ENCODE data around the gene PVALEF. TPM values are rescaled to one million over a fixed set of nuclear protein-coding genes. Genes with fewer than 3 reads are reported as not detected.
A peak's percentile ranks its signal among the peaks of the same experiment; 100 is the strongest.

Gene PVALEF
- total and polyA plus RNA-seq, 2 of the 13 experiments (the other 11 are each of a cell fraction or from before 2014, with no cell fraction given): 0.18 TPM

DNA sequence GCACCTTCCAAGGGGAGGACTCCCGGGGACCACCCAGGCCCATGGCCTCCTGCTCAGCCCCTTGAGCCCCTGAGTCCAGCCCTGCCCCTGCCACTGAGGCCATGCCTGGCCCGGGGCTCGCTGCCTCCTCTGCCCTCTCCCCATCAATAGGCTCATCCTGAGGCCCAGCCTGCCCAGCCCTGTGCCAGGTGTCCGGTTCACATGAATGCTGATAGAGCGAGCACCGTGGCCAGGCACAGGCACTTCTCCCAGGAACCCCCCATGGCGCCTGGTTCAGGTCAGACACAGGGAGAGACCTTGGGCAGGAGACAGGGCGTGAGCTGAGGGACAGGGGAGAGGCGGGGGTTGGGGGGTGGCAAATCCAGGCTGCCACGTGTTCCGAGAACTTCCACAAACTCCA, 2.8 kb upstream of the PVALEF start:
- H2AFZ ChIP-seq (ENCODE audit: low read length): no peak overlapping the region
- no peaks in the 10 kb centered on the region for H4K20me1 ChIP-seq (ENCODE audit: insufficient read depth, low read length)

DNA sequence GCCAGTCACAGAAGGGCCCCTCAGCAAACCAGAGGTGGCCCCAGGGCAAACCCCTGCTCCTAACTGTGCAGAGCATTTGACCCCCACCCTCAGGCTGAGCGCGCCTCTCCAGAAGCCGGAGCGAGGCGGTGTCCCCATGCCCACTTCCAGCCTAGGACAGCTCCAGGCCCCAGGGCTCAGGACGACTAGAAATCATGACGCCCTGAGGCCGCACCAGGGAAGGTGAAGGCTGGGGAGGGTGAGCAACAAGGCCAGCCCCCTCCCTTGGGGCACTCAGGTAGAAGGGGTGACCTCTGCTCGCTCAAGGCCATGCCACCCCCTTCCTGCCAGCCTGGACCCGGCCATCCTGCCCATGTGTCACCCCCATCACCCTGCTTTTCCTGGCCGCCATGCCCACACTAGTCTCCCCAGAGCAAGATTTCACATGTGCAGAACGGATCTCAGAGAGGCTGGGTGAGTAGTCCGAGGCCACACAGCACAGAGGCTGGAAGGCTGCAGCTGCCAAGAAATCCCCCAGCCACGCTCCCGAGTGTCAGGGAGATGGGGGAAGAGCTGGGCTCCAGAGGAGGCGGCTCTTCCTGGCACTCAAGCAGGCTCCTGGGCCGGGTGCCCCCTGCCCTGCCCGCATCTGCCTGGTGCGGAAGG, 2.1 kb upstream of the PVALEF start:
- CTCF ChIA-PET (ENCODE audit: low intra/inter-chr PET ratio, low total read pairs): no interaction called here

More for the DNA sequence above, 2.8 kb upstream of the PVALEF start:
- no peak for ATAC-seq
- no peaks in the 10 kb centered on the region for H3K9me3 ChIP-seq (ENCODE audit: low read length)
- TF ChIP-seq, protein P1, sequence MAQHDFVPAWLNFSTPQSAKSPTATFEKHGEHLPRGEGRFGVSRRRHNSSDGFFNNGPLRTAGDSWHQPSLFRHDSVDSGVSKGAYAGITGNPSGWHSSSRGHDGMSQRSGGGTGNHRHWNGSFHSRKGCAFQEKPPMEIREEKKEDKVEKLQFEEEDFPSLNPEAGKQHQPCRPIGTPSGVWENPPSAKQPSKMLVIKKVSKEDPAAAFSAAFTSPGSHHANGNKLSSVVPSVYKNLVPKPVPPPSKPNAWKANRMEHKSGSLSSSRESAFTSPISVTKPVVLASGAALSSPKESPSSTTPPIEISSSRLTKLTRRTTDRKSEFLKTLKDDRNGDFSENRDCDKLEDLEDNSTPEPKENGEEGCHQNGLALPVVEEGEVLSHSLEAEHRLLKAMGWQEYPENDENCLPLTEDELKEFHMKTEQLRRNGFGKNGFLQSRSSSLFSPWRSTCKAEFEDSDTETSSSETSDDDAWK (CRISPR knock-in tag; IDR thresholded peaks at IDR 0.05): no peak
- 0 out of 2 replicates have a peak, but pooled peaks have one; percentile 12 for TF ChIP-seq ZNF235 (CRISPR knock-in tag; IDR thresholded peaks at IDR 0.05; ENCODE audit: borderline replicate concordance)
- no peak for FAIRE-seq
- no peak for DNase-seq (ENCODE audit: low spot score)
- no peak overlapping the region for H3K9ac ChIP-seq (ENCODE audit: insufficient read depth, low read depth, low read length)
- no peaks in the 10 kb centered on the region for H3K79me2 ChIP-seq (ENCODE audit: insufficient read depth, low read length)
- no peak overlapping the region for H3K27ac ChIP-seq (ENCODE audit: extremely low read length, insufficient read depth, low read length)
- CTCF ChIA-PET (ENCODE audit: low intra/inter-chr PET ratio, low total read pairs): no interaction called here
- WGBS (ENCODE audit: low lambda C conversion rate): 81% methylated on average over 5 of the region's 11 CpGs
- in situ Hi-C loops (cut with HindIII; ENCODE audit: extremely low pct_ligation_motif_present, low pct_unique_long_range_greater_than_20kb): no loop called here
- BruUV-seq (replicated peaks): no TSS peak
- H3K36me3 ChIP-seq (replicated peaks in 1 of 2; ENCODE audit: control insufficient read depth in 1 of 2, insufficient read depth in 2 of 2, low read length in 2 of 2): no peaks in the 10 kb centered on the region
- intact Hi-C loops (cut with micrococcal nuclease; ENCODE audit: unreplicated experiment): no loop called here
- H3K4me2 ChIP-seq (ENCODE audit: low read depth, low read length): no peak overlapping the region
- POLR2A ChIA-PET: no interaction called here
- peaks cover 30% of the 10 kb centered on the region for H3K4me1 ChIP-seq (ENCODE audit: insufficient read depth, low read length)
- H3K4me3 ChIP-seq (replicated peaks in 1 of 3; ENCODE audit: insufficient read depth in 1 of 3, low read depth in 2 of 3, low read length in 3 of 3): no peak overlapping the region
- H3K27me3 ChIP-seq (ENCODE audit: control insufficient read depth in 1 of 2, insufficient read depth in 2 of 2, low read length in 2 of 2): no peaks in the 10 kb centered on the region

More for the DNA sequence above, 2.1 kb upstream of the PVALEF start:
- POLR2A ChIA-PET: no interaction called here
- Histone ChIP-seq H3K27ac (ENCODE audit: extremely low read length, insufficient read depth, low read length) (no peak overlapping the region), H3K4me3 (replicated peaks in 1 of 3; ENCODE audit: insufficient read depth in 1 of 3, low read depth in 2 of 3, low read length in 3 of 3) (no peak overlapping the region), H3K27me3 (ENCODE audit: control insufficient read depth in 1 of 2, insufficient read depth in 2 of 2, low read length in 2 of 2) (no peaks in the 10 kb centered on the region), H3K9ac (ENCODE audit: insufficient read depth, low read depth, low read length) (no peak overlapping the region), H2AFZ (ENCODE audit: low read length) (no peak overlapping the region), H3K79me2 (ENCODE audit: insufficient read depth, low read length) (no peaks in the 10 kb centered on the region), H3K9me3 (ENCODE audit: low read length) (no peaks in the 10 kb centered on the region), H4K20me1 (ENCODE audit: insufficient read depth, low read length) (no peaks in the 10 kb centered on the region), H3K36me3 (replicated peaks in 1 of 2; ENCODE audit: control insufficient read depth in 1 of 2, insufficient read depth in 2 of 2, low read length in 2 of 2) (no peaks in the 10 kb centered on the region), H3K4me1 (ENCODE audit: insufficient read depth, low read length) (peaks cover 36% of the 10 kb centered on the region), H3K4me2 (ENCODE audit: low read depth, low read length) (no peak overlapping the region)
- no peak for TF ChIP-seq ISX (CRISPR knock-in tag; conservative IDR thresholded peaks at IDR 0.05)
- TF ChIP-seq, protein P2, sequence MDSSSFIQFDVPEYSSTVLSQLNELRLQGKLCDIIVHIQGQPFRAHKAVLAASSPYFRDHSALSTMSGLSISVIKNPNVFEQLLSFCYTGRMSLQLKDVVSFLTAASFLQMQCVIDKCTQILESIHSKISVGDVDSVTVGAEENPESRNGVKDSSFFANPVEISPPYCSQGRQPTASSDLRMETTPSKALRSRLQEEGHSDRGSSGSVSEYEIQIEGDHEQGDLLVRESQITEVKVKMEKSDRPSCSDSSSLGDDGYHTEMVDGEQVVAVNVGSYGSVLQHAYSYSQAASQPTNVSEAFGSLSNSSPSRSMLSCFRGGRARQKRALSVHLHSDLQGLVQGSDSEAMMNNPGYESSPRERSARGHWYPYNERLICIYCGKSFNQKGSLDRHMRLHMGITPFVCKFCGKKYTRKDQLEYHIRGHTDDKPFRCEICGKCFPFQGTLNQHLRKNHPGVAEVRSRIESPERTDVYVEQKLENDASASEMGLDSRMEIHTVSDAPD (CRISPR knock-in tag; IDR thresholded peaks at IDR 0.05): no peak
- TF ChIP-seq JUN (CRISPR knock-in tag; IDR thresholded peaks at IDR 0.05): no peak
- TF ChIP-seq ZMYM3 (CRISPR knock-in tag; IDR thresholded peaks at IDR 0.05): 0 out of 2 replicates have a peak, but pooled peaks have one; percentile 43
- TF ChIP-seq ZNF788 (CRISPR knock-in tag; IDR thresholded peaks at IDR 0.05; ENCODE audit: borderline replicate concordance): 0 out of 2 replicates have a peak, but pooled peaks have one; percentile 22
- no peak for TF ChIP-seq TRIM24 (CRISPR knock-in tag; IDR thresholded peaks at IDR 0.05)
- no peak for TF ChIP-seq NR2F6 (IDR thresholded peaks at IDR 0.05)
- no peak for TF ChIP-seq NR2F6 (CRISPR knock-in tag; IDR thresholded peaks at IDR 0.05)
- TF ChIP-seq ZNF768 (CRISPR knock-in tag; IDR thresholded peaks at IDR 0.05): peak; percentile 99
- FAIRE-seq (no peak), ATAC-seq (no peak), DNase-seq (ENCODE audit: low spot score) (no peak)
- in situ Hi-C loops (cut with HindIII; ENCODE audit: extremely low pct_ligation_motif_present, low pct_unique_long_range_greater_than_20kb): no loop called here
- no TSS peak for BruUV-seq (replicated peaks)
- WGBS (ENCODE audit: low lambda C conversion rate): 95% methylated on average over 14 of the region's 19 CpGs
- intact Hi-C loops (cut with micrococcal nuclease; ENCODE audit: unreplicated experiment): no loop called here
